Measurements from ENCODE around the gene FDXACB1. TPM values are rescaled to one million over a fixed set of nuclear protein-coding genes. Genes with fewer than 3 reads are reported as not detected.

Gene FDXACB1
- total RNA-seq, 1 experiment from 2014 or later = 2.5 TPM

GRCh38 chr11:111870113-111870512, 8.9 kb downstream of the FDXACB1 start:
- no peaks in the 10 kb centered on the region for H3K27me3 ChIP-seq
- H3K4me3 ChIP-seq = peak overlapping the region; percentile 97
- H3K36me3 ChIP-seq = peaks cover 15% of the 10 kb centered on the region
- no peaks in the 10 kb centered on the region for H3K9me3 ChIP-seq
- DNase-seq = no peak

GRCh38 chr11:111860257-111860656, 18.7 kb downstream of the FDXACB1 start:
- no peak overlapping the region for H3K4me3 ChIP-seq
- DNase-seq = no peak

GRCh38 chr11:111855506-111855905, 23.5 kb downstream of the FDXACB1 start:
- no peaks in the 10 kb centered on the region for H3K27me3 ChIP-seq
- DNase-seq = no peak
- peaks cover 30% of the 10 kb centered on the region for H3K36me3 ChIP-seq
- H3K4me3 ChIP-seq = no peak overlapping the region
- no peaks in the 10 kb centered on the region for H3K9me3 ChIP-seq

More at GRCh38 chr11:111860257-111860656, 18.7 kb downstream of the FDXACB1 start:
- Histone ChIP-seq H3K27me3 (no peaks in the 10 kb centered on the region), H3K36me3 (peaks cover 28% of the 10 kb centered on the region), H3K9me3 (no peaks in the 10 kb centered on the region)

GRCh38 chr11:111852103-111852502, 26.9 kb downstream of the FDXACB1 start:
- no peak for DNase-seq
- H3K27me3 ChIP-seq = no peaks in the 10 kb centered on the region
- no peaks in the 10 kb centered on the region for H3K9me3 ChIP-seq
- H3K36me3 ChIP-seq = peaks cover 17% of the 10 kb centered on the region
- no peak overlapping the region for H3K4me3 ChIP-seq

GRCh38 chr11:111851636-111852035, 27.3 kb downstream of the FDXACB1 start:
- H3K36me3 ChIP-seq = peaks cover 20% of the 10 kb centered on the region
- no peaks in the 10 kb centered on the region for H3K9me3 ChIP-seq
- H3K27me3 ChIP-seq = no peaks in the 10 kb centered on the region
- no peak overlapping the region for H3K4me3 ChIP-seq
- DNase-seq = no peak

GRCh38 chr11:111851067-111851466, 27.9 kb downstream of the FDXACB1 start:
- no peak overlapping the region for H3K4me3 ChIP-seq
- no peaks in the 10 kb centered on the region for H3K9me3 ChIP-seq
- DNase-seq = no peak
- no peaks in the 10 kb centered on the region for H3K27me3 ChIP-seq
- peaks cover 24% of the 10 kb centered on the region for H3K36me3 ChIP-seq

- H3K27me3 ChIP-seq = no peaks in the 10 kb centered on the region
- DNase-seq = no peak
- H3K36me3 ChIP-seq = peaks cover 20% of the 10 kb centered on the region
- no peak overlapping the region for H3K4me3 ChIP-seq
- H3K9me3 ChIP-seq = no peaks in the 10 kb centered on the region
Observed at GRCh38 chr11:111849631-111850030, 29.3 kb downstream of the FDXACB1 start.

GRCh38 chr11:111846636-111847035, 32.3 kb downstream of the FDXACB1 start:
- Histone ChIP-seq H3K36me3 (peaks cover 14% of the 10 kb centered on the region), H3K27me3 (no peaks in the 10 kb centered on the region), H3K4me3 (no peak overlapping the region), H3K9me3 (no peaks in the 10 kb centered on the region)
- peak; percentile 10 for DNase-seq

- no peak overlapping the region for H3K4me3 ChIP-seq
- H3K27me3 ChIP-seq = no peaks in the 10 kb centered on the region
- no peaks in the 10 kb centered on the region for H3K9me3 ChIP-seq
- no peak for DNase-seq
- H3K36me3 ChIP-seq = peaks cover 14% of the 10 kb centered on the region
Observed at GRCh38 chr11:111846063-111846462, 32.9 kb downstream of the FDXACB1 start.

- no peak for DNase-seq
- Histone ChIP-seq H3K4me3 (no peak overlapping the region), H3K36me3 (peaks cover 10% of the 10 kb centered on the region), H3K9me3 (no peaks in the 10 kb centered on the region), H3K27me3 (no peaks in the 10 kb centered on the region)
Observed at GRCh38 chr11:111845276-111846028, 33.5 kb downstream of the FDXACB1 start.

GRCh38 chr11:111843661-111844060, 35.3 kb downstream of the FDXACB1 start:
- no peak for DNase-seq
- no peaks in the 10 kb centered on the region for H3K9me3 ChIP-seq
- H3K27me3 ChIP-seq = no peaks in the 10 kb centered on the region
- no peak overlapping the region for H3K4me3 ChIP-seq
- peaks cover 6% of the 10 kb centered on the region for H3K36me3 ChIP-seq

- DNase-seq = peak; percentile 64
- Histone ChIP-seq H3K27me3 (no peaks in the 10 kb centered on the region), H3K36me3 (peaks cover 9% of the 10 kb centered on the region), H3K4me3 (no peak overlapping the region), H3K9me3 (no peaks in the 10 kb centered on the region)
Observed at GRCh38 chr11:111841370-111842053, 37.5 kb downstream of the FDXACB1 start.

- no peak overlapping the region for H3K4me3 ChIP-seq
- no peaks in the 10 kb centered on the region for H3K9me3 ChIP-seq
- peak; percentile 49 for DNase-seq
- H3K27me3 ChIP-seq = no peaks in the 10 kb centered on the region
- peaks cover 19% of the 10 kb centered on the region for H3K36me3 ChIP-seq
Observed at GRCh38 chr11:111840143-111840542, 38.8 kb downstream of the FDXACB1 start.

- H3K27me3 ChIP-seq = no peaks in the 10 kb centered on the region
- no peaks in the 10 kb centered on the region for H3K9me3 ChIP-seq
- peaks cover 24% of the 10 kb centered on the region for H3K36me3 ChIP-seq
- H3K4me3 ChIP-seq = no peak overlapping the region
- DNase-seq = no peak
Observed at GRCh38 chr11:111838054-111838453, 40.9 kb downstream of the FDXACB1 start.

- H3K36me3 ChIP-seq = peaks cover 24% of the 10 kb centered on the region
- no peak overlapping the region for H3K4me3 ChIP-seq
- no peaks in the 10 kb centered on the region for H3K9me3 ChIP-seq
- DNase-seq = no peak
- no peaks in the 10 kb centered on the region for H3K27me3 ChIP-seq
Observed at GRCh38 chr11:111837366-111837891, 41.5 kb downstream of the FDXACB1 start.

GRCh38 chr11:111836721-111837120, 42.2 kb downstream of the FDXACB1 start:
- no peaks in the 10 kb centered on the region for H3K9me3 ChIP-seq
- H3K36me3 ChIP-seq = peaks cover 24% of the 10 kb centered on the region
- H3K4me3 ChIP-seq = no peak overlapping the region
- no peaks in the 10 kb centered on the region for H3K27me3 ChIP-seq
- no peak for DNase-seq

- H3K4me3 ChIP-seq = no peak overlapping the region
- H3K27me3 ChIP-seq = no peaks in the 10 kb centered on the region
- DNase-seq = no peak
- H3K9me3 ChIP-seq = no peaks in the 10 kb centered on the region
- peaks cover 24% of the 10 kb centered on the region for H3K36me3 ChIP-seq
Observed at GRCh38 chr11:111836162-111836561, 42.8 kb downstream of the FDXACB1 start.

- H3K27me3 ChIP-seq = no peaks in the 10 kb centered on the region
- peaks cover 27% of the 10 kb centered on the region for H3K36me3 ChIP-seq
- DNase-seq = no peak
Observed at GRCh38 chr11:111835665-111836064, 43.3 kb downstream of the FDXACB1 start.

More at GRCh38 chr11:111835665-111836064, 43.3 kb downstream of the FDXACB1 start:
- H3K4me3 ChIP-seq = no peak overlapping the region
- H3K9me3 ChIP-seq = no peaks in the 10 kb centered on the region

Data from MG63 (cell line).